ENCODE measurements around the gene PCDH9. TPM values are rescaled to one million over a fixed set of nuclear protein-coding genes. Genes with fewer than 3 reads are reported as not detected.

The PCDH9 gene
- total and polyA plus RNA-seq, 2 of the 4 experiments (the other 2 are of a cell fraction): 2.2 to 10.2 TPM

DNA sequence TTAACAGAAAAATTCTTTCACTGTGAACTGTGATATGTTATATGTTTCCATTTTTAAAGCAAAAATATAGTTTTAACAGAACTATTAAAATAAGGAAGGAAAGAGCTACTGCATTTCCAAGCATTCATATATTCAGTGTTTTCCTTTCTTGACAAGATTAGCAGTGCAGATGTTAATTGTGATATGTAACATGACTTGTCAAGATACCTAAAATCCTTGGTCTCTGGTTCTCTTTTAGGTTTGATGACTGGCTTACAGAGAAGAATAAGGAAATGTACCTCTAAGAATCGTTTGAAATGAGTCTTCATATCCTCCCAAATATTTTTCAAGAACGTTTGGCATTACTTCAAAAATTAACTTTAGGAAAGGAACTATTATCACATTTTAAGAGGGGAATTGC, 907.2 kb downstream of the PCDH9 start:
- Histone ChIP-seq H3K23ac (ENCODE audit: low read depth, low read length) (no peak overlapping the region), H4K91ac (ENCODE audit: insufficient read depth, low read depth, low read length) (no peak overlapping the region), H2BK20ac (ENCODE audit: low read depth, low read length) (no peak overlapping the region), H2AFZ (replicated peaks; ENCODE audit: low read length, poor library complexity) (no peak overlapping the region), H3K4ac (ENCODE audit: low read depth, low read length) (no peak overlapping the region), H2AK9ac (replicated peaks; ENCODE audit: low read depth, low read length, poor library complexity) (no peak overlapping the region), H3K9me3 (ENCODE audit: control insufficient read depth, insufficient read depth, low read length) (no peaks in the 10 kb centered on the region), H4K8ac (ENCODE audit: low read depth in 2 of 2, low read length in 2 of 2) (no peak overlapping the region), H3K14ac (replicated peaks; ENCODE audit: low read depth, low read length) (no peak overlapping the region), H3K79me1 (ENCODE audit: low read depth in 1 of 2, low read length in 2 of 2) (no peaks in the 10 kb centered on the region), H4K20me1 (ENCODE audit: insufficient read depth, low read length) (no peaks in the 10 kb centered on the region), H2BK15ac (ENCODE audit: low read depth, low read length) (no peak overlapping the region), H3K18ac (ENCODE audit: low read depth, low read length) (no peak overlapping the region), H3K4me2 (ENCODE audit: low read depth, low read length) (no peak overlapping the region), H3K9me1 (ENCODE audit: insufficient read depth, low read length) (no peaks in the 10 kb centered on the region), H2BK120ac (ENCODE audit: low read depth, low read length) (no peak overlapping the region), H3K4me3 (ENCODE audit: insufficient read depth, low read depth, low read length) (no peak overlapping the region), H3K9ac (ENCODE audit: low read depth, low read length) (no peak overlapping the region), H2BK5ac (ENCODE audit: low read depth, low read length, poor library complexity, severe bottlenecking) (no peak overlapping the region), H3K27me3 (ENCODE audit: control insufficient read depth, insufficient read depth, low read length) (no peaks in the 10 kb centered on the region), H3K56ac (ENCODE audit: extremely low read depth, insufficient read depth, low read length) (no peak overlapping the region), H4K5ac (ENCODE audit: low read depth, low read length) (no peak overlapping the region), H3K27ac (ENCODE audit: insufficient read depth, low read length) (no peak overlapping the region), H2AK5ac (ENCODE audit: low read depth, low read length) (no peak overlapping the region), H3K36me3 (ENCODE audit: control insufficient read depth, insufficient read depth, low read length) (no peaks in the 10 kb centered on the region), H3K4me1 (ENCODE audit: control insufficient read depth, insufficient read depth, low read length) (no peaks in the 10 kb centered on the region)
- in situ Hi-C loops (cut with MboI; ENCODE audit: low sequenced_read_pairs) (no loop called here), dilution Hi-C loops (cut with HindIII; ENCODE audit: low sequenced_read_pairs, unreplicated experiment) (no loop called here), intact Hi-C loops (cut with micrococcal nuclease) (no loop called here)
- CTCF ChIA-PET: no interaction called here
- DNase-seq (no peak), ATAC-seq (ENCODE audit: low read depth) (no peak)
- TF ChIP-seq MAFK (IDR thresholded peaks at IDR 0.05; ENCODE audit: low read depth, low read length) (no peak), RAD21 (IDR thresholded peaks at IDR 0.05; ENCODE audit: low read length) (no peak), CHD1 (IDR thresholded peaks at IDR 0.05; ENCODE audit: low read depth, low read length) (no peak), CEBPB (IDR thresholded peaks at IDR 0.05; ENCODE audit: low read depth, low read length) (no peak), MAZ (IDR thresholded peaks at IDR 0.05; ENCODE audit: borderline replicate concordance, low read depth, low read length) (no peak), NFE2L2 (IDR thresholded peaks at IDR 0.05; ENCODE audit: low read depth, low read length) (no peak)
- TF ChIP-seq, protein P1, sequence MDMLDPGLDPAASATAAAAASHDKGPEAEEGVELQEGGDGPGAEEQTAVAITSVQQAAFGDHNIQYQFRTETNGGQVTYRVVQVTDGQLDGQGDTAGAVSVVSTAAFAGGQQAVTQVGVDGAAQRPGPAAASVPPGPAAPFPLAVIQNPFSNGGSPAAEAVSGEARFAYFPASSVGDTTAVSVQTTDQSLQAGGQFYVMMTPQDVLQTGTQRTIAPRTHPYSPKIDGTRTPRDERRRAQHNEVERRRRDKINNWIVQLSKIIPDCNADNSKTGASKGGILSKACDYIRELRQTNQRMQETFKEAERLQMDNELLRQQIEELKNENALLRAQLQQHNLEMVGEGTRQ (IDR thresholded peaks at IDR 0.05; ENCODE audit: low read depth, low read length): no peak
- TF ChIP-seq, protein P2, sequence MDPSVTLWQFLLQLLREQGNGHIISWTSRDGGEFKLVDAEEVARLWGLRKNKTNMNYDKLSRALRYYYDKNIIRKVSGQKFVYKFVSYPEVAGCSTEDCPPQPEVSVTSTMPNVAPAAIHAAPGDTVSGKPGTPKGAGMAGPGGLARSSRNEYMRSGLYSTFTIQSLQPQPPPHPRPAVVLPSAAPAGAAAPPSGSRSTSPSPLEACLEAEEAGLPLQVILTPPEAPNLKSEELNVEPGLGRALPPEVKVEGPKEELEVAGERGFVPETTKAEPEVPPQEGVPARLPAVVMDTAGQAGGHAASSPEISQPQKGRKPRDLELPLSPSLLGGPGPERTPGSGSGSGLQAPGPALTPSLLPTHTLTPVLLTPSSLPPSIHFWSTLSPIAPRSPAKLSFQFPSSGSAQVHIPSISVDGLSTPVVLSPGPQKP (IDR thresholded peaks at IDR 0.05; ENCODE audit: borderline replicate concordance, low read depth, low read length): no peak
- TF ChIP-seq, protein P3, sequence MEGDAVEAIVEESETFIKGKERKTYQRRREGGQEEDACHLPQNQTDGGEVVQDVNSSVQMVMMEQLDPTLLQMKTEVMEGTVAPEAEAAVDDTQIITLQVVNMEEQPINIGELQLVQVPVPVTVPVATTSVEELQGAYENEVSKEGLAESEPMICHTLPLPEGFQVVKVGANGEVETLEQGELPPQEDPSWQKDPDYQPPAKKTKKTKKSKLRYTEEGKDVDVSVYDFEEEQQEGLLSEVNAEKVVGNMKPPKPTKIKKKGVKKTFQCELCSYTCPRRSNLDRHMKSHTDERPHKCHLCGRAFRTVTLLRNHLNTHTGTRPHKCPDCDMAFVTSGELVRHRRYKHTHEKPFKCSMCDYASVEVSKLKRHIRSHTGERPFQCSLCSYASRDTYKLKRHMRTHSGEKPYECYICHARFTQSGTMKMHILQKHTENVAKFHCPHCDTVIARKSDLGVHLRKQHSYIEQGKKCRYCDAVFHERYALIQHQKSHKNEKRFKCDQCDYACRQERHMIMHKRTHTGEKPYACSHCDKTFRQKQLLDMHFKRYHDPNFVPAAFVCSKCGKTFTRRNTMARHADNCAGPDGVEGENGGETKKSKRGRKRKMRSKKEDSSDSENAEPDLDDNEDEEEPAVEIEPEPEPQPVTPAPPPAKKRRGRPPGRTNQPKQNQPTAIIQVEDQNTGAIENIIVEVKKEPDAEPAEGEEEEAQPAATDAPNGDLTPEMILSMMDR (conservative IDR thresholded peaks at IDR 0.05; ENCODE audit: low read depth, low read length): no peak
- POLR2A ChIA-PET (ENCODE audit: unreplicated experiment): no interaction called here
- no CpG with 5 or more reads among the region's 2 CpGs for whole genome bisulfite sequencing, 2 experiments (ENCODE audit: extremely low coverage in 2 of 2, insufficient read length in 1 of 2)
- no TSS peak for BruUV-seq (replicated peaks)

Measured in IMR-90 (cell line).